Right lobe of liver (tissue), 4 donors: ENCODE data around the gene ARHGEF5.
"Not testable (repeated sequence)": the region's sequence is repeated elsewhere in the genome, so short reads cannot be mapped to it uniquely, and the experiment has no call there.

ENCODE experiments used
- CTCF ChIP-seq, 4 donors: fragments of 200-600 bp in 3 of 4; fragments of 450-650 bp in 1 of 4; IDR thresholded peaks; one replicate each; pipeline versions ENCODE4 v1.5.1 to v1.8.0; 2016 to 2022; ENCODE audit warnings: antibody characterized with exemption in 4 of 4, mild to moderate bottlenecking in 2 of 4
- POLR2A ChIP-seq: fragments of 450-650 bp; IDR thresholded peaks from one replicate; pipeline ENCODE4 v1.6.1; 2017; ENCODE audit warnings: antibody characterized with exemption, mild to moderate bottlenecking
- donor health status: DM: no; HTN: no; CAD: no.
- donor health status: DM: no; HTN: no; CAD: no.
- donor health status: DM: no; HTN: yes; CAD: no.

- not testable (repeated sequence) for TF ChIP-seq CTCF (IDR thresholded peaks at IDR 0.05); POLR2A
These were observed 31.8 kb upstream of the ARHGEF5 start for GRCh38 chr7:144323359-144323758.
